Mammary epithelial cell (primary cell): ENCODE data around the gene FDXR.

Experiments
- CTCF ChIP-seq, 2 donors: IDR thresholded peaks in 1 of 2; conservative IDR thresholded peaks in 1 of 2; 2 replicates each; pipeline ENCODE4 v1.5.1; 2011 to 2012; ENCODE audit warnings: inconsistent platforms in 2 of 2, low read length in 2 of 2, mild to moderate bottlenecking in 2 of 2, control low read depth in 1 of 2, low read depth in 1 of 2; ENCODE audit not compliant: insufficient read depth in 1 of 2; ENCODE audit errors: extremely low read depth in 1 of 2
- EZH2 ChIP-seq: IDR thresholded peaks from 2 replicates; pipeline ENCODE4 v1.6.1; 2012; ENCODE audit warnings: low read length, inconsistent platforms, borderline replicate concordance

GRCh38 chr17:74877592-74878548 is 5.1 kb upstream of the FDXR start:
- TF ChIP-seq CTCF (conservative IDR thresholded peaks at IDR 0.05 in 1 of 2, IDR thresholded peaks at IDR 0.05 in 1 of 2; ENCODE audit: extremely low read depth in 1 of 2, insufficient read depth in 1 of 2, low read depth in 1 of 2, low read length in 2 of 2) (no peak), EZH2 (no peak)
